ENCODE results near the gene PHF2.

DNA sequence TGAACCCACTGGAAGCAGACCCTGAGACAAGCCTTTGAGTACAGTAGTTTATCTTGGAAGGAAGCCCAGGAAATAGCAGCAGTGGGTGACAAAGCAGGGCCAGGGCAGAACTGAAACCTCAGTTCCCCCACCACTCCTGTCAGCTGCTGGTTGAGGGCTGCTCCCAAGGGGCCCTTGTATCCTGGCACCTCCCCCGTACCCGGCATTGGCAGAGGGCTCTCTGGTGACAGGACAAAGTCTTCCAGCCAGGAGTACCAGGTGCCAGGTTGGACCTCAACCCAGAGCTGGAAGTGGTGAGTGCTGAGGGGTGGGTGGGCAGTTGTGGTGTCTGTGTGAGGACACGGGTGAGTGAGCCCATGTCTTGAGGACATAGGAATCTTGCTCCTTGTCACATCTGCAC lies 123.3 kb downstream of the PHF2 start:
- TF ChIP-seq POLR2A (IDR thresholded peaks at IDR 0.05) = no peak
- TF ChIP-seq, protein P1, sequence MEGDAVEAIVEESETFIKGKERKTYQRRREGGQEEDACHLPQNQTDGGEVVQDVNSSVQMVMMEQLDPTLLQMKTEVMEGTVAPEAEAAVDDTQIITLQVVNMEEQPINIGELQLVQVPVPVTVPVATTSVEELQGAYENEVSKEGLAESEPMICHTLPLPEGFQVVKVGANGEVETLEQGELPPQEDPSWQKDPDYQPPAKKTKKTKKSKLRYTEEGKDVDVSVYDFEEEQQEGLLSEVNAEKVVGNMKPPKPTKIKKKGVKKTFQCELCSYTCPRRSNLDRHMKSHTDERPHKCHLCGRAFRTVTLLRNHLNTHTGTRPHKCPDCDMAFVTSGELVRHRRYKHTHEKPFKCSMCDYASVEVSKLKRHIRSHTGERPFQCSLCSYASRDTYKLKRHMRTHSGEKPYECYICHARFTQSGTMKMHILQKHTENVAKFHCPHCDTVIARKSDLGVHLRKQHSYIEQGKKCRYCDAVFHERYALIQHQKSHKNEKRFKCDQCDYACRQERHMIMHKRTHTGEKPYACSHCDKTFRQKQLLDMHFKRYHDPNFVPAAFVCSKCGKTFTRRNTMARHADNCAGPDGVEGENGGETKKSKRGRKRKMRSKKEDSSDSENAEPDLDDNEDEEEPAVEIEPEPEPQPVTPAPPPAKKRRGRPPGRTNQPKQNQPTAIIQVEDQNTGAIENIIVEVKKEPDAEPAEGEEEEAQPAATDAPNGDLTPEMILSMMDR (IDR thresholded peaks at IDR 0.05) = no peak

Measured in vagina (tissue), 2 donors.